CD4-positive, alpha-beta T cell treated with Interleukin-15 for 1 hour (primary cell): ENCODE results near the gene PAQR4.

Experiments
- DNase-seq: peaks from one replicate; pipeline ENCODE4 v3.0.0-alpha.2; 2020

Gene PAQR4

GRCh38 chr16:3007957-3008689 lies 39.0 kb downstream of the PAQR4 start:
- DNase-seq, result peak; percentile 32

- no peak for DNase-seq
Observed at GRCh38 chr16:3008690-3009037, 39.5 kb downstream of the PAQR4 start.

- DNase-seq, result no peak
Observed at GRCh38 chr16:3009568-3010390, 40.6 kb downstream of the PAQR4 start.

- DNase-seq, result no peak
Observed at GRCh38 chr16:3010510-3010909, 41.4 kb downstream of the PAQR4 start.

GRCh38 chr16:3012246-3012645 lies 43.1 kb downstream of the PAQR4 start:
- DNase-seq, result no peak

DNA sequence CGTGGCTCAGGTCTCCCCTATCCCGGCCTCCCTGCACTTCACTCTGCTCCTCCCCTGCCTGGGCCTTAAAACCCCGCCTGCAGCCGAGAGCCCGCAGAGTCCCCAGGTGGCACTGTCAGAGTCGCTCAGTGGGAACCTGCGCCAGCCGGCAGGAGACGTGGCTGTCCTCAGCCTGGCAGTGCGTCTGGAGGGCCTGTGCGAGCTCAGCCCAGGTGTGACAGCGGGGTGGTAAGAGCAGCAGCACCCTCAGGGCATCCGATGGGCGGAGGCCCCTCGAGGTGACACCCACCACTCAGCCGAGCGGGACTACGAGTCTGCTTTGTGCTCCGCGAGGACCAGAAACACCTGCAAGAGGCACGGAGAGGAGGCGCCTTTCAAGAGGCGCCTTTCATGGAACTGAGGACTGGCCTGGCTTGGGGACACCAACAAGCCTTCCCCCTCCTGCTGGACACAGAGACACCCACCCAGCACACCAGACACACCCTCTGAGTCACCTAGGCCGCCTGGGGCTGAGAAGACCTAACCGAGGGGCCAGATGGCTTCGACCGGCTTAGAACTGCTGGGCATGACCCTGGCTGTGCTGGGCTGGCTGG lies 43.8 kb downstream of the PAQR4 start, which contains the start of gene CLDN9:
Gene CLDN9 (plus strand): TSS at position 96 of the 593 bp plus-strand sequence. CDS start 440 bp downstream, at position 536.
- DNase-seq, result no peak

- no peak for DNase-seq
Observed at GRCh38 chr16:3013491-3013951, 44.4 kb downstream of the PAQR4 start.

DNA sequence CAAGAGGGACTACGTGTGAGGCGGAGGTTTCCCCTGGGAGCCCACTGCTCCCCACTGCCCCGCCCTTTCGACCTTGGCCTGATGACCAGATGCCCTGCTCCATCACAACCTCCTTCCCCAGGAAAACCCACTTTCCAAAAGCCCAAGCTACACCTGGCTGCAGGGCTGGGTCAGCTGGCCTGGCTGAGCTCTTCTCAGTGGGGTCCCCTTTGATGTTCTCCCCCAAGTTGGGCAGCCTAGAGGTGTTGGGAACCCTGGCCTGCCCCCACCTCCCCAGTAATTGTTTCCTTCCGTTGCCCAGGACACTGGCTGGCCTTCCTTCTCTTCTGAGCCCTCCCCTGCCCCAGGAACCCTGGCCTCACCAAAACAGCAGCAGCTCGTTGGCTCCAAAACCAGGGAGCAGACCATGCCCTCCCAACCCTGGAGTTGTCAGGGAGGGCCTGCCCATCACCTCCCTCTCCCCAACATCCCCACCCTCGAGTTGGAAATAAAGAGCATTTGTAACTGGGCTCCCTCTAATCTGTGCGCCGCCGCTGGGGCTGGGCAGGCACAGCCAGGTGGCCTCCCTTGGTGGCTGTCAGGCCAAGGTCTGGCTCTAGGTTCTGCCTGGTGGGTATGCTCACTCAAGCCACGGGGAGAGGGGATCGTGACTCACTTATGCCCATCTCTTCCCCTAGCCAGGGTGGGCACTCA lies 45.0 kb downstream of the PAQR4 start:
- no peak for DNase-seq

DNA sequence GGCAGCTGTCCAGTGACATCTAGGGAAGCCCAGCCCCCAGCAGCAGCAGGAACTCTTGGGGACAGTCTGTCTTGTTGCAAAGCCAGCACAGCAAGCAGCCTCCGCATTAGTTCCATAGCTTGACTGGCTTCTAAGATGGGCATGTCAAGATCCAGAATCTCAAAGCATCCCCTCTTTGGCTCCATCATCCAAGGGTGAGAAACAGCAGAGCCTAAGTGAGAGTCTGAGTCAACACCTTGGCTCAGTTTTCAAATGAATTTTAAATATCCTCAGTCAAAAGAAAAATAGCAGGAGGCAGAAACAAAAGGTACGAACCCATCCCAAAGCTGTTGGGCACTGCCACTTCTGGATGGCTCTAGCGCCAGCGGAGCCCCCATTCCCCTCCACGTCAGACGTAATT lies 45.8 kb downstream of the PAQR4 start:
- no peak for DNase-seq

- no peak for DNase-seq
Observed at GRCh38 chr16:3015865-3016521, 46.8 kb downstream of the PAQR4 start.

DNA sequence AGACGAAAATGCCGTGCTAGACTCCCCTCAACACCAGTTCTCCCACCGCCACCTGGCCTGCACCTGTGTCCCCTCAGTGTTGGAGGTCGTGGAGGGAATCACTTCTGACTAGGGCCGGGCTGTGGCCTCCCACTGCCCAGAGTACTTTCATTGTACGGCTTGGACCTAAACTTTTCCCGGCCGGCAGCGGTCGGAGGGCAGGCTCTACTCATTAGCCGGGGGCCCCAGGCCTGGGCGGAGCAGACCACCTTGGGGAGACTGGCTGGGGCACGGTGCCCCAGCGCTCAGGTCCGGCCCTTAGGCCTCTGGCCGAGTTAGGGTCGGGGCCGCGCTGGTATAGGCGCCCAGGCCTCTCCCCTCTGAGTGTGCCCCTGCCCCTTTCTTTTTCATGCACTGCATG lies 48.2 kb downstream of the PAQR4 start:
- DNase-seq, result no peak

GRCh38 chr16:3017794-3018506 lies 48.8 kb downstream of the PAQR4 start, which contains the start of gene CLDN6:
Gene CLDN6 (minus strand): TSS chr16:3018183. CDS start chr16:3016021, 2,162 bp downstream.
- no peak for DNase-seq

- DNase-seq, result no peak
Observed at GRCh38 chr16:3019594-3020246, 50.6 kb downstream of the PAQR4 start.

- DNase-seq, result peak; percentile 74
Observed at GRCh38 chr16:3020247-3020603, 51.1 kb downstream of the PAQR4 start, which contains the start of gene TNFRSF12A. Gene TNFRSF12A (plus strand): TSS chr16:3020368. CDS start chr16:3020398, 30 bp downstream.

- peak; percentile 67 for DNase-seq
Observed at GRCh38 chr16:3020604-3021448, 51.7 kb downstream of the PAQR4 start.

GRCh38 chr16:3021449-3022207 lies 52.5 kb downstream of the PAQR4 start:
- peak; percentile 66 for DNase-seq

DNA sequence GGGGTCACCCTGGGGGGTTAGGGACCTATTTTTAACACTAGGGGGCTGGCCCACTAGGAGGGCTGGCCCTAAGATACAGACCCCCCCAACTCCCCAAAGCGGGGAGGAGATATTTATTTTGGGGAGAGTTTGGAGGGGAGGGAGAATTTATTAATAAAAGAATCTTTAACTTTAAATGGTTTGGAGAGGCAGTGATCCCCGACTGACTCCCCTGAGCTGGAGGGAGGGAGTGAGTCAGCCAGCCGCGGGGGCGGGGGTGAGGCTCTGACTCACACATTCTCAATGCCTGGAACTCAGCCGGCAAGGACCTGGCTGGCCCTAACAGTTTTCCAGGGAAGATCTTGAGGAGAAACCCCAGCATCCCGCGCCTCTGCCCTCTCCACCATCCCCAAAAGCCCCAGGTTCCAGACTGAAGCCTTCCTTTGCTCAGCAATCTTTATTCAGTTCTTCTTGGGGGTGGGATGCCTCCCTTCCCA lies 53.1 kb downstream of the PAQR4 start:
- peak; percentile 75 for DNase-seq

- no peak for DNase-seq
Observed at GRCh38 chr16:3022684-3023414, 53.7 kb downstream of the PAQR4 start.
